Lower lobe of right lung (tissue), 2 donors: ENCODE data around the gene RPS28. TPM values are rescaled to one million over a fixed set of nuclear protein-coding genes. Genes with fewer than 3 reads are reported as not detected.
A peak's percentile ranks its signal among the peaks of the same experiment; 100 is the strongest.
"Not testable (repeated sequence)": the region's sequence is repeated elsewhere in the genome, so short reads cannot be mapped to it uniquely, and the experiment has no call there.

ENCODE experiments used
- ATAC-seq, 2 donors: fragments of 200-7000 bp; cut with Tn5 transposase; one replicate each; pipeline ENCODE4 v1.9.1; 2020 to 2022; ENCODE audit warnings: mild to moderate bottlenecking in 2 of 2, moderate library complexity in 2 of 2
- DNase-seq: peaks from one replicate; pipeline ENCODE4 v3.0.0-alpha.2; 2020
- H3K27ac ChIP-seq: fragments of 200-600 bp; one replicate; pipeline ENCODE4 v1.8.0; 2022
- H3K27me3 ChIP-seq: fragments of 200-600 bp; one replicate; pipeline ENCODE4 v1.8.0; 2022; ENCODE audit warnings: low read depth
- H3K36me3 ChIP-seq: fragments of 200-600 bp; one replicate; pipeline ENCODE4 v1.8.0; 2022; ENCODE audit warnings: mild to moderate bottlenecking
- H3K4me1 ChIP-seq: fragments of 200-600 bp; one replicate; pipeline ENCODE4 v1.8.0; 2022
- H3K4me3 ChIP-seq: fragments of 200-600 bp; one replicate; pipeline ENCODE4 v1.8.0; 2022; ENCODE audit warnings: mild to moderate bottlenecking
- H3K9me3 ChIP-seq: fragments of 200-600 bp; one replicate; pipeline ENCODE4 v1.8.0; 2022
- CTCF ChIP-seq: fragments of 200-600 bp; IDR thresholded peaks from one replicate; pipeline ENCODE4 v1.8.0; 2022; ENCODE audit warnings: antibody characterized with exemption, mild to moderate bottlenecking
- intact Hi-C: fragments of 100-400 bp; cut with DNase I; formaldehyde crosslinking; loops from one replicate; pipeline ENCODE4 v1.11.0; 2022
- total RNA-seq: library from RNA; stranded (reverse); fragmentation: NEBNext Ultra II Directional; extraction: Animal tissue kit (Norgen Biotek cat#: 25700); gene quantifications from one replicate; pipeline ENCODE4 v1.2.1, GENCODE V29; 2021
- donor health status: DM: no; HTN: yes; CAD: no; lungs with severe emphysema.

Gene RPS28
- total RNA-seq, 1 donor from 2014 or later, result 1,461 TPM

DNA sequence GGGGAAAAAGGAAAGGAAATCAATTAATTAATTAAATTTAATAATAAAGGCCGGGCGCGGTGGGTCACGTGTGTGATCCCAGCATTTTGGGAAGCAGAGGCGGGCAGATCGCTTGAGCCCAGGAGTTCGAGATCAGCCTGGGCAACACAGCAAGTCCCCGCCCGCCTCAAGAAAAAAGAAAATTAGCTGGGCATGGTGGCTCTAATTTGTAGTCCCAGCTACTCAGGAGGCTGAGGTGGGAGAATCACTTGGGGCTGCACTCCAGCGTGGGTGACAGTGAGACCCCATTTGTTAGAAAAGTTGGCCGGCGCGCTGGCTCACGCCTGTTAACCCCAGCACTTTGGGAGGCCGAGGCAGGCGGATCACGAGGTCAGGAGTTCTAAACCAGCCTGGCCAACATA, 12.4 kb upstream of the RPS28 start:
- ATAC-seq (no peak), DNase-seq (peak; percentile 30)
- Histone ChIP-seq H3K36me3 (peaks cover 32% of the 10 kb centered on the region), H3K9me3 (no peaks in the 10 kb centered on the region), H3K4me1 (peaks cover 48% of the 10 kb centered on the region), H3K4me3 (peak overlapping the region; percentile 65), H3K27me3 (no peaks in the 10 kb centered on the region), H3K27ac (peak overlapping the region; percentile 70)
- TF ChIP-seq CTCF, result no peak
- intact Hi-C loops, result no loop called here

GRCh38 chr19:8310342-8311055, 10.8 kb upstream of the RPS28 start:
- Histone ChIP-seq H3K27me3 (no peaks in the 10 kb centered on the region), H3K4me3 (no peak overlapping the region), H3K4me1 (peaks cover 48% of the 10 kb centered on the region), H3K9me3 (no peaks in the 10 kb centered on the region), H3K36me3 (peaks cover 48% of the 10 kb centered on the region), H3K27ac (no peak overlapping the region)
- intact Hi-C loops, result no loop called here
- no peak for TF ChIP-seq CTCF
- ATAC-seq (no peak), DNase-seq (peak; percentile 20)

DNA sequence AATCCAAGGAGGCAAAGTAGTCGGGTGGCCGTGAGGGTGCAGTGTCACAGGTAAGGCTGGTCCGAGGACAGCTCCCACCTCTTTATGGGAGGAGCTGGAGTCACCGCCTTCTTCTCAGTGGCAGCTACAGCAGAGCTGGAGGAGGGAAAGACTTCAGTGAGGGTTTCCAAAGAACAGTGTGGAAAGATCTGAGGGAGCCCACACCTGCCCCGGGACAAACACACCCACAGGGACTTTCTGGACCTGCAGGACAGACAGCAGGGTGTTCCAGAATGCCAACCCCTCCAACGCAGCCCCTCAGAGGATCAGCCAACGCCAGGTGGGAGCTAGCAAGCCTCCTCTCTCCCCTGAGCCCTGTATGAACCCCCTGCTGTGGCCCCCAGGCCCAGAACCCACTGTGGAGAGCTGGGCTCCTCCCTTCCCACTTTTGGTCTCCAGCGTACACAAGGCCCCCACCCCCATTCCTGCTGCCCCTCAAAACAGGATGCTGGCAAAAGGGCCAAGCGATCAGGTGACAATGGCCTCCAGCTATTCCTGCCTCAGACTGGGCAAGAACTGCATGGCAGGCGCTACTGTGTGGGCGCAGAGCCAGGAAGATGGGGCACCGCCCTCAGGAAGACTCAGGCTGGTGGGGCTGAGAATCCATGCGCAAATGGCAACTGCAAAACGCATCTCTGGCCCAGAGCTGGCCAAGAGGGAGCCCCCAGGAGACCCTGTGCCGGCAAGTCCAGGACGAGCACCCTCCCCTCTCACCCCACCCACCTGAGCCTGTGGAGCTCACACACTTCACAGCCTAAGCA, 9.6 kb upstream of the RPS28 start:
- DNase-seq (peak; percentile 52), ATAC-seq (no peak)
- H3K27me3 ChIP-seq, result no peaks in the 10 kb centered on the region
- no peak for TF ChIP-seq CTCF
- intact Hi-C loops, result no loop called here
- H3K36me3 ChIP-seq, result peaks cover 59% of the 10 kb centered on the region
- H3K4me3 ChIP-seq, result no peak overlapping the region
- peak overlapping the region; percentile 41 for H3K27ac ChIP-seq
- peaks cover 45% of the 10 kb centered on the region for H3K4me1 ChIP-seq
- H3K9me3 ChIP-seq, result no peaks in the 10 kb centered on the region

DNA sequence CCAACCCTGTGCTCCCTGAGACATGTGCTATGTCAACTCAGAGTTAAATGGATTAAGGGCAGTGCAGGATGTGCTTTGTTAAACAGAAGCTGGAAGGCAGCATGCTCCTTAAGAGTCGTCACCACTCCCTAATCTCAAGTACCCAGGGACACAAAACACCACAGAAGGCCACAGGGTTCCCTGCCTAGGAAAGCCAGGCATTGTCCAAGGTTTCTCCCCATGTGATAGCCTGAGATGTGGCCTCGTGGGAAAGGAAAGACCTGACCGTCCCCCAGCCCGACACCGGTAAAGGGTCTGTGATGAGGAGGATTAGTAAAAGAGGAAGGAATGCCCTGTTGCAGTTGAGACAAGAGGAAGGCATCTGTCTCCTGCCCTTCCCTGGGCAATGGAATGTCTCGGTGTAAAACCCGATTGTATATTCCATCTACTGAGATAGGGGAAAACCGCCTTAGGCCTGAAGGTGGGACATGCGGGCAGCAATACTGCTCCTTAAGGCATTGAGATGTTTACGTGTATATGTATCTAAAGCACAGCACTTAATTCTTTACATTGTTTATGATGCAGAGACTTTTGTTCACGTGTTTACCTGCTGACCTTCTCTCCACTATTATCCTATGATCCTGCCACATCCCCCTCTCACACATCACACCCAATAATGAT, 6.2 kb upstream of the RPS28 start:
- H3K4me3 ChIP-seq, ATAC-seq, H3K27me3 ChIP-seq, H3K9me3 ChIP-seq, intact Hi-C loops: not testable (repeated sequence)
- Histone ChIP-seq H3K36me3 (peaks cover 66% of the 10 kb centered on the region), H3K4me1 (peaks cover 23% of the 10 kb centered on the region), H3K27ac (peak overlapping the region; percentile 36)
- DNase-seq, result peak; percentile 16

DNA sequence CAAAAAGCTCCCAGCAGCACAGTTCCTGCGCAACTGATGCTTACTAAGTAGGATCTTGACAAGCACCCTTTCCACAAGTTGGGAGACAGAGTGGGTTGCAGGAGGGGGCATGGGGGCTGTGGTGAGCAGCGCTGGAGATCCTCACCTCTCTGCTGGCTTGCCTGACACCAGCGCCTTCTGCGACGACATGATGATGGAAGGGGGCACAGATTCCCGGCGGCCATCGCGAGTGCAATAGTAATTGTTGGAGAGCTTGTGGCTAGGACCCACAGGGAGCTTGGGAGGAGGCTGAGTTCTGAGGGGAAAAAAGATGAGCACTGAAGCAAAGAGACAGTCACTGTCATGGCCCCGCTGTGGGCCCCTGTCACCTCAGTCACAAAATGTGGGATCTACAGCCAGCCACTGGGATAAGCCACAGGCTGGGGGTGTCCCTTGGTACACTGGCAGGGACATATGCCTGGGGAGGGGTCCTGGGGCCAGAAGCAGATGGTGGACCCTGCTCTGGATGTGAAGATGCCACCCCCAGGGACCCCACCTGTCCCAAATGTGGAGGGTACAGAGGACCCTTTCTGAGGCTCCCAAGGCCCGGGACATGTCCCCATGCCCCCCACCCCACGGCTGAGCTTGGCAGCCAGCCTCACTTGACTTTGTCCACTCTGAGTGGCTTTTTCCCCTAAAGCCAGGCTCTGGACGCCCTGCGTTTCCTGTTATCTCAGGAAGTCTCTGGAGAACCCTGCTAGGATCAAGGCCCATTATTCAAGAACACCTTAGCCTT, 4.8 kb upstream of the RPS28 start:
- no peak for DNase-seq
- Histone ChIP-seq H3K27me3 (no peaks in the 10 kb centered on the region), H3K9me3 (no peaks in the 10 kb centered on the region), H3K4me3 (no peak overlapping the region), H3K27ac (no peak overlapping the region), H3K4me1 (peaks cover 26% of the 10 kb centered on the region), H3K36me3 (peaks cover 52% of the 10 kb centered on the region)
- no peak for TF ChIP-seq CTCF
- intact Hi-C loops, result no loop called here
- no peak for ATAC-seq

DNA sequence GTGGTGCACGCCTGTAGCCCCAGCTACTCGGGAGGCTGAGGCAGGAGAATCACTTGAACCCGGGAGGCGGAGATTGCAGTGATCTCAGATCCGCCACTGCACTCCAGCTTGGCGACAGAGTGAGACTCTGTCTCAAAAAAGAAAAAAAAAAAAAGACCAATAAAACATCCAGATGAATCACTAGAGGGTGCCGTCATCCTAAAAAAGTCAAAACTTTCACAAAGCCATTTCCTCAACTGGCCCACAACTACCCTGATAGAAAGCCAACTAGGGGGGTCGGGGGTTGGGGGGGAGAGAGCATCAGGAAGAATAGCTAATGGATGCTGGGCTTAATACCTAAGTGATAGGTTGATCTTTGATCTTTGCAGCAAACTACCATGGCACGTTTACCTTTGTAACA, 2.5 kb upstream of the RPS28 start:
- ATAC-seq, DNase-seq, H3K27me3 ChIP-seq, H3K4me3 ChIP-seq, H3K27ac ChIP-seq, intact Hi-C loops, H3K9me3 ChIP-seq: not testable (repeated sequence)
- H3K4me1 ChIP-seq, result peaks cover 33% of the 10 kb centered on the region
- peaks cover 53% of the 10 kb centered on the region for H3K36me3 ChIP-seq
